Measurements from ENCODE around the gene TIRAP.

The TIRAP gene

GRCh38 chr11:126310200-126310991 is 27.5 kb downstream of the TIRAP start:
- no peak for DNase-seq (ENCODE audit: low spot score)
- TF ChIP-seq CTCF (IDR thresholded peaks at IDR 0.05; ENCODE audit: extremely low read depth, insufficient read depth, missing control alignments), result peak; percentile 89
- in situ Hi-C loops (cut with MboI; ENCODE audit: low pct_unique_long_range_greater_than_20kb, low sequenced_read_pairs, unreplicated experiment), result no loop called here

GRCh38 chr11:126310992-126311310 is 28.1 kb downstream of the TIRAP start:
- no peak for TF ChIP-seq CTCF (IDR thresholded peaks at IDR 0.05; ENCODE audit: extremely low read depth, insufficient read depth, missing control alignments)
- no peak for DNase-seq (ENCODE audit: low spot score)
- in situ Hi-C loops (cut with MboI; ENCODE audit: low pct_unique_long_range_greater_than_20kb, low sequenced_read_pairs, unreplicated experiment), result no loop called here

- peak; percentile 63 for DNase-seq (ENCODE audit: low spot score)
- in situ Hi-C loops (cut with MboI; ENCODE audit: low pct_unique_long_range_greater_than_20kb, low sequenced_read_pairs, unreplicated experiment), result no loop called here
Measured at GRCh38 chr11:126311401-126312291, 28.8 kb downstream of the TIRAP start.

GRCh38 chr11:126312961-126313360 is 30.1 kb downstream of the TIRAP start:
- in situ Hi-C loops (cut with MboI; ENCODE audit: low pct_unique_long_range_greater_than_20kb, low sequenced_read_pairs, unreplicated experiment), result no loop called here
- no peak for TF ChIP-seq CTCF (IDR thresholded peaks at IDR 0.05; ENCODE audit: extremely low read depth, insufficient read depth, missing control alignments)
- DNase-seq (ENCODE audit: low spot score), result no peak

More at GRCh38 chr11:126311401-126312291, 28.8 kb downstream of the TIRAP start:
- TF ChIP-seq CTCF (IDR thresholded peaks at IDR 0.05; ENCODE audit: extremely low read depth, insufficient read depth, missing control alignments), result no peak

- TF ChIP-seq CTCF (IDR thresholded peaks at IDR 0.05; ENCODE audit: extremely low read depth, insufficient read depth, missing control alignments), result no peak
- in situ Hi-C loops (cut with MboI; ENCODE audit: low pct_unique_long_range_greater_than_20kb, low sequenced_read_pairs, unreplicated experiment), result no loop called here
- DNase-seq (ENCODE audit: low spot score), result no peak
Measured at GRCh38 chr11:126313826-126314225, 30.9 kb downstream of the TIRAP start.

- DNase-seq (ENCODE audit: low spot score), result no peak
- in situ Hi-C loops (cut with MboI; ENCODE audit: low pct_unique_long_range_greater_than_20kb, low sequenced_read_pairs, unreplicated experiment), result no loop called here
- TF ChIP-seq CTCF (IDR thresholded peaks at IDR 0.05; ENCODE audit: extremely low read depth, insufficient read depth, missing control alignments), result no peak
Measured at GRCh38 chr11:126317432-126317755, 34.5 kb downstream of the TIRAP start.

All from GM13977 (cell line).